Measurements from ENCODE around the gene EPS8. TPM values are rescaled to one million over a fixed set of nuclear protein-coding genes. Genes with fewer than 3 reads are reported as not detected.

Gene EPS8
- total RNA-seq, 1 donor from 2014 or later, result 104 TPM

DNA sequence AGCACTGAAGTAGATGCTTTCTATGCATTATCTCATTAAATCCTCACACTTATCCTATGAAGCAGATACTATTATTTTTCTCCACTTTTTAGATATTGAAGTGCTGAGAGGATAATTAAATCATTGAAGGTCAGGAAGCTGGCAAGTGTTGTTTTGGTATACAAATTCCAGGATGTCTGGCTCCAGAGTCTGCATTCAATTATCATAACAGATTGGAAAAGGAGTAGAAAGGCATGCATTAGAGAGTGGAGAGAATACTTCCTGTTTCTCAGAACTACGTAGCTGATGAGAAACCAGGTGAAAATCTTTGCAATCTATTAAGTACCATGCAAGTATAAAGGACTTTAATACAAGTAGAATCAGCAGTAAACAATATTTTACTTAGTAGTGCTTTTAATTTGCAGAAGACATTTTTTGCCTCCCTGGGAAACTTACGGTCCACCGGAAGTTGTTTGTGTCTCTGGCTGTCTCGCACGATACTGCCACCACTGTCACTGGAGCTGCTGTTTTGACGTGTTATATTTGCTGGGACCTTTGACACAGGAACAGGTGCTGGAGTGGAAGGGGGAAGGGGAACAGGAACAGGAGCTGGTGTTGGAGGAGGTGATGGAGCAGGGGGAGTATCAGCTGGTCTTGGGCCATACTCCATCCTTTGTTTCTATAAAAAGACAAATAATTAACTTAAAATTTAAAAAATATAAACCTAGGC is 158.0 kb downstream of the EPS8 start:
- Histone ChIP-seq H3K27ac (peak overlapping the region; percentile 66), H3K4me3 (no peak overlapping the region), H3K36me3 (peaks cover 0 to 5% of the 10 kb centered on the region in 2 donors), H3K27me3 (no peaks in the 10 kb centered on the region), H3K9me3 (no peaks in the 10 kb centered on the region), H3K4me1 (peaks cover 35% of the 10 kb centered on the region)
- TF ChIP-seq POLR2AphosphoS5 (IDR thresholded peaks at IDR 0.05; ENCODE audit: insufficient read depth in 1 of 2, low read depth in 1 of 2), result no peak
- TF ChIP-seq POLR2A (IDR thresholded peaks at IDR 0.05), result no peak
- intact Hi-C loops (cut with DNase I), result no loop called here
- no peak for DNase-seq (ENCODE audit: extremely low spot score in 2 of 2)

- no peak overlapping the region for H3K4me3 ChIP-seq
- peaks cover 0 to 5% of the 10 kb centered on the region in 2 donors for H3K36me3 ChIP-seq
- intact Hi-C loops (cut with DNase I), result no loop called here
- H3K4me1 ChIP-seq, result peaks cover 35% of the 10 kb centered on the region
- no peak for DNase-seq (ENCODE audit: extremely low spot score in 2 of 2)
- peak overlapping the region; percentile 66 for H3K27ac ChIP-seq
- no peaks in the 10 kb centered on the region for H3K9me3 ChIP-seq
- no peaks in the 10 kb centered on the region for H3K27me3 ChIP-seq
- no peak for TF ChIP-seq POLR2A (IDR thresholded peaks at IDR 0.05)
- TF ChIP-seq, protein P1, sequence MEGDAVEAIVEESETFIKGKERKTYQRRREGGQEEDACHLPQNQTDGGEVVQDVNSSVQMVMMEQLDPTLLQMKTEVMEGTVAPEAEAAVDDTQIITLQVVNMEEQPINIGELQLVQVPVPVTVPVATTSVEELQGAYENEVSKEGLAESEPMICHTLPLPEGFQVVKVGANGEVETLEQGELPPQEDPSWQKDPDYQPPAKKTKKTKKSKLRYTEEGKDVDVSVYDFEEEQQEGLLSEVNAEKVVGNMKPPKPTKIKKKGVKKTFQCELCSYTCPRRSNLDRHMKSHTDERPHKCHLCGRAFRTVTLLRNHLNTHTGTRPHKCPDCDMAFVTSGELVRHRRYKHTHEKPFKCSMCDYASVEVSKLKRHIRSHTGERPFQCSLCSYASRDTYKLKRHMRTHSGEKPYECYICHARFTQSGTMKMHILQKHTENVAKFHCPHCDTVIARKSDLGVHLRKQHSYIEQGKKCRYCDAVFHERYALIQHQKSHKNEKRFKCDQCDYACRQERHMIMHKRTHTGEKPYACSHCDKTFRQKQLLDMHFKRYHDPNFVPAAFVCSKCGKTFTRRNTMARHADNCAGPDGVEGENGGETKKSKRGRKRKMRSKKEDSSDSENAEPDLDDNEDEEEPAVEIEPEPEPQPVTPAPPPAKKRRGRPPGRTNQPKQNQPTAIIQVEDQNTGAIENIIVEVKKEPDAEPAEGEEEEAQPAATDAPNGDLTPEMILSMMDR (IDR thresholded peaks at IDR 0.05), result no peak
- TF ChIP-seq POLR2AphosphoS5 (IDR thresholded peaks at IDR 0.05; ENCODE audit: insufficient read depth in 1 of 2, low read depth in 1 of 2), result no peak
These were observed 159.4 kb downstream of the EPS8 start for GRCh38 chr12:15629761-15630160.

DNA sequence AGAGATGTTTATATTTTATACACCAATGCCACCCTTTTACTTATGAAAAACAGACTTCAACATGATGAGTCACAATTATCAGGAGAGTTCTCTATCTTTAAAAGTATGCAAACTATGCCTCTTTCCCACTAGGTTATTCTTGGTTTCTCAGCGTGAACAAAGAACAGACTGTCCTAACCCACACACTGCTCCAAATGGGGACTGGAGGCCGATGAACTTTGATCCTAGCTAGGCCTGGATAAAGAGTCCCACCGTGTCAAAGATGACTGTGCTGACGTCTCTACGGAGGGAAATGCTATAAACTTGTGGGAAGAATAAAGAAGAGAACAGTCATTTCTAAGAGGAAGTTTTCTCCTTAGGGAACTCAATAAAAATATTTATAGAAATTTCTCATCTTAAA is 160.1 kb downstream of the EPS8 start:
- peak in 1 of 2 donors; percentile 96 for DNase-seq (ENCODE audit: extremely low spot score in 2 of 2)
- peaks cover 0 to 5% of the 10 kb centered on the region in 2 donors for H3K36me3 ChIP-seq
- TF ChIP-seq, protein P1 (IDR thresholded peaks at IDR 0.05), result no peak
- peak; percentile 56 to 88 for TF ChIP-seq POLR2AphosphoS5 (IDR thresholded peaks at IDR 0.05; ENCODE audit: insufficient read depth in 1 of 2, low read depth in 1 of 2)
- no peaks in the 10 kb centered on the region for H3K9me3 ChIP-seq
- intact Hi-C loops (cut with DNase I), result no loop called here
- H3K4me3 ChIP-seq, result no peak overlapping the region
- H3K27ac ChIP-seq, result peak overlapping the region; percentile 66
- peaks cover 35% of the 10 kb centered on the region for H3K4me1 ChIP-seq
- H3K27me3 ChIP-seq, result no peaks in the 10 kb centered on the region

- H3K36me3 ChIP-seq, result peaks cover 0 to 5% of the 10 kb centered on the region in 2 donors
- TF ChIP-seq POLR2A (IDR thresholded peaks at IDR 0.05), result no peak
- TF ChIP-seq POLR2AphosphoS5 (IDR thresholded peaks at IDR 0.05; ENCODE audit: insufficient read depth in 1 of 2, low read depth in 1 of 2), result no peak
- TF ChIP-seq, protein P1 (IDR thresholded peaks at IDR 0.05), result no peak
- peaks cover 35% of the 10 kb centered on the region for H3K4me1 ChIP-seq
- DNase-seq (ENCODE audit: extremely low spot score in 2 of 2), result no peak
- no peaks in the 10 kb centered on the region for H3K27me3 ChIP-seq
- no peak overlapping the region for H3K4me3 ChIP-seq
- peak overlapping the region; percentile 66 for H3K27ac ChIP-seq
- intact Hi-C loops (cut with DNase I), result no loop called here
- H3K9me3 ChIP-seq, result no peaks in the 10 kb centered on the region
These were observed 160.9 kb downstream of the EPS8 start for GRCh38 chr12:15627995-15628945.

DNA sequence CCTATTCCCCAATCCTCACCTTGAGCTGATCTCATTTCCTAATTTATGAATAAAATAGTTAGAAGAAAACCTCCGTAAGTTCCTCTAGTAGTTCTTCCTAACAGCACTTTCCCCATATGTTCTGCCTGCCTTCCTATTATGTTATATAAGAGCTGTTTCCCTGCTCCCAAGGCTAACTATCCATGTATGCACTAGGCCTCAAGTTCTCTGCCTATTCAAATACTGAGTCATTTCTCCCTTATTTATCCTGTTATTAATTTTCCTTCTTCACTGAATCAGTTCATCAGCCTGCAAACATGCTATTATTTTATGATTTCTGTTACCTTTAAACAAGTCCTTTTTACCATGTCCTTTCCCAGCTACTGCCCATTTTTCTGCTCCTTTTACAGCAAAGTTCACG is 164.1 kb downstream of the EPS8 start:
- peaks cover 22% of the 10 kb centered on the region for H3K4me1 ChIP-seq
- DNase-seq (ENCODE audit: extremely low spot score in 2 of 2), result no peak
- no peak for TF ChIP-seq POLR2AphosphoS5 (IDR thresholded peaks at IDR 0.05; ENCODE audit: insufficient read depth in 1 of 2, low read depth in 1 of 2)
- no peak for TF ChIP-seq POLR2A (IDR thresholded peaks at IDR 0.05)
- TF ChIP-seq, protein P1 (IDR thresholded peaks at IDR 0.05), result no peak
- no peaks in the 10 kb centered on the region for H3K9me3 ChIP-seq
- H3K36me3 ChIP-seq, result peaks cover 0 to 23% of the 10 kb centered on the region in 2 donors
- no peaks in the 10 kb centered on the region for H3K27me3 ChIP-seq
- no peak overlapping the region for H3K27ac ChIP-seq
- H3K4me3 ChIP-seq, result no peak overlapping the region
- intact Hi-C loops (cut with DNase I), result no loop called here

Data from vagina (tissue), 2 donors.